Prostate gland (tissue), 2 donors: ENCODE results near the gene RCC1. TPM values are rescaled to one million over a fixed set of nuclear protein-coding genes. Genes with fewer than 3 reads are reported as not detected.

Experiments
- small RNA-seq, 2 donors: library from RNA; depleted of rRNA; stranded (forward); fragments of <200 nt; gene quantifications; one replicate each; pipeline ENCODE3, GENCODE V24; 2016
- total RNA-seq, 2 donors: library from RNA; depleted of rRNA; stranded (reverse); fragments of >200 nt; gene quantifications; one replicate each; pipeline ENCODE4 v1.1.0, GENCODE V29; 2016

The RCC1 gene
- total RNA-seq, 2 donors from 2014 or later: 13.8 to 18.1 TPM

Small RNAs within 50 kb of the gene (small RNA-seq; reads per million reads assigned to genes)
- gene RNU6ATAC27P: 0 reads per million in 2 donors
- 0 reads per million in 2 donors for gene SNORA16A
- gene SNORA44: 0 reads per million in 2 donors
- 0 reads per million in 2 donors for gene SNORA61
- 0 reads per million in 2 donors for gene SNORA73A
- gene SNORA73B: 11.3 to 21.4 reads per million in 2 donors
- gene SNORD99: 29,701 to 32,081 reads per million in 2 donors

Other genes with a start within 250 kb of the RCC1 start
- 10 to 100 TPM; 11.2 to 27.5 TPM for gene SESN2, start 246.5 kb upstream of the RCC1 start, total RNA-seq
- 10 to 100 TPM in 1 of 2 donors, 1 to 10 TPM in 1; 9.9 to 14.0 TPM for gene MED18, start 177.0 kb upstream of the RCC1 start, total RNA-seq
- gene PHACTR4, start 136.3 kb upstream of the RCC1 start, total RNA-seq: 10 to 100 TPM; 38.9 to 45.0 TPM
- gene TRNAU1AP, start 47.0 kb downstream of the RCC1 start, total RNA-seq: 10 to 100 TPM; 11.5 to 20.8 TPM
- 1 to 10 TPM in 1 of 2 donors, under 1 TPM in 1; 0.34 to 1.9 TPM for gene RAB42, start 86.2 kb downstream of the RCC1 start, total RNA-seq
- 10 to 100 TPM; 11.7 to 16.1 TPM for gene TAF12, start 137.0 kb downstream of the RCC1 start, total RNA-seq
- not detected for gene RNU11, start 142.6 kb downstream of the RCC1 start, total RNA-seq
- gene GMEB1, start 162.7 kb downstream of the RCC1 start, total RNA-seq: 10 to 100 TPM in 1 of 2 donors, 1 to 10 TPM in 1; 7.9 to 13.2 TPM
- gene YTHDF2, start 230.9 kb downstream of the RCC1 start, total RNA-seq: 10 to 100 TPM; 51.5 to 86.5 TPM